Measurements from ENCODE around the gene CLTC.

Gene CLTC

DNA sequence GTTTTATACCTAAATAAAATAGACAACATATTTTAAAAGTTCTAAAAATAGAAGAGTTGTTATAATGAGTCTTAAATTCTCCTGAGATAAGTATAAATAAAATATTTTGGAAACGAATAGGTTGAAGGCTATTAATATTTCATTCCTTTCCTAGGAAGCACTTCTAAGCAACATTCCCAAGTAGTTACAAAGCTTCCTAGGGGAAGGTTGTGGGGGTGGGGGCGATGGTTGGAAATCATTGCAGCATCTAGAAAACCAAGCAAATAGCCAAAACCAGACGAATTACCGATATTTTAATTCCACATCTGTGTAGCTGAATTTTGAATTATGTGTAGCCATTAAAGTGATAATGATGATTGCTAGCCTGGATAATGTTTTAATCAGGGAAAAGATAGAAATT, 60.6 kb downstream of the CLTC start:
- DNase-seq (ENCODE audit: low read depth in 2 of 2) = no peak

GRCh38 chr17:59683283-59683682, 63.6 kb downstream of the CLTC start:
- no peak for DNase-seq (ENCODE audit: low read depth in 2 of 2)

GRCh38 chr17:59684967-59685366, 65.3 kb downstream of the CLTC start:
- DNase-seq (ENCODE audit: low read depth in 2 of 2) = no peak

DNA sequence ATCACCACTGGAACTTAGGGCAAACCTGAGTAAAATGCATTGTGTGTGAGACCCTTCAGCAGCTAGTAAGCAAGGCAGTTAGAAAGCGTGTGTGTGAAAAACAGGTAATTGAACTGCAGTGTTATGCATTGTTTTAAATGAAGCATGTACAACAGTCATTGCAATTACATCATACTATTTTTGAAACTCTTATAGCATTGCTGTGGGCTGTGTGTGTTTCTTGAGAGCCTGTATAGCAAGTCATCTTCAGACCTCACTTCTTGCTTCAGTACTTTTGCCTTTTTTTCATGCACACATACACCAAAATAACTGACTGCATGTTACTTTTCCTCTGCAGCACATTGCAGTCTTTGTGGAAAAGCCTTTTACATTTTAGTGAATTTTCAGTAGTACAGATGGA, 68.3 kb downstream of the CLTC start:
- DNase-seq (ENCODE audit: low read depth in 2 of 2) = no peak

DNA sequence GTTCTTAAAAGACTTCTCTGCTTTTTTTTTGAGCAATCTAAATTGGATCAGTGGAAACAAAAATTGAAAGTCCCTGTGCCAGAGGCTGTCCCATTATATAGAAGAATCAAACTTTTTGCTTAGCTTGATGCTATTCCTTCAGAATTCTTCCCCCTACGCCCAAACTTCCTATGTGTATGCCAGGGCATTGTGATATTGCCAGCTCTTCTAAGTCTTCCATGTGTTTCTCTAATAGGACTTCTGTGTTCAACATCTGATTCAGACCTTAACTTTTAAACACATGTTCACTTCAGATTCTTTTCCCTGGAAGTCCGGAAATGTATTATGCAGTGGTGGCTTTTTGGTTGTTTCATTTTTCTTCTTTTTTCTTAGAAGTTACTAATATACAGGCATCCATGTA, 68.8 kb downstream of the CLTC start:
- DNase-seq (ENCODE audit: low read depth in 2 of 2) = no peak

DNA sequence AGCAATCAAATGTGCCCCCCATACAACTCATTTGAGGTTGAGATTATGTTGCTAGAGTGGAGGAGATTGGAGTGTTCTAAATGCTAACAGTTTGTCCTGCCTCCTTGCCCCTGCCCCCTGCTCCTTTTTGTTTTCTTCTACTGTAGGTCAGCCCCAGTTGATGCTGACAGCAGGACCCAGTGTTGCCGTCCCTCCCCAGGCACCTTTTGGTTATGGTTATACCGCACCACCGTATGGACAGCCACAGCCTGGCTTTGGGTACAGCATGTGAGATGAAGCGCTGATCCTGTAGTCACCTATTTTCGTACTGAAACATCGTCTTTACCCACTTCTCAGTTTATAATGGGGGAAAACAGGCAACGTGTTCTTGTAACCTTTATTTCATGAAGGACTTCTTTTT, 73.9 kb downstream of the CLTC start:
- DNase-seq (ENCODE audit: low read depth in 2 of 2) = no peak

DNA sequence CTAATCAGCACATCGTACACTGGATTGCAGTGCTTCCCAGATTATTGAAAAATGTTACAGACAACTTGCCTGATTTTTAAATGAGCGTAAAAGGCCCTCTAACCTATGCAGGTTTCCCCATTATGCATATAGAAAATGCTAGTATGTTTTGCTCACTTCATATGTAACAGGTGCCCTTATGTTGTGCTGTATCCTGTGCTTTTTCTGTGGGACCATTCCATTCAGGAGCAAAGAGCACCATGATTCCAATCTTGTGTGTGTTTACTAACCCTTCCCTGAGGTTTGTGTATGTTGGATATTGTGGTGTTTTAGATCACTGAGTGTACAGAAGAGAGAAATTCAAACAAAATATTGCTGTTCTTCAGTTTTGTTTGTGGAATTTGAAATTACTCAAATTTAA, 74.6 kb downstream of the CLTC start:
- DNase-seq (ENCODE audit: low read depth in 2 of 2) = no peak

GRCh38 chr17:59695945-59696681, 76.4 kb downstream of the CLTC start:
- no peak for DNase-seq (ENCODE audit: low read depth in 2 of 2)

- DNase-seq (ENCODE audit: low read depth in 2 of 2) = no peak
Observed at GRCh38 chr17:59696682-59697277, 77.1 kb downstream of the CLTC start.

- no peak for DNase-seq (ENCODE audit: low read depth in 2 of 2)
Observed at GRCh38 chr17:59698143-59698542, 78.4 kb downstream of the CLTC start.

GRCh38 chr17:59699218-59699617, 79.5 kb downstream of the CLTC start:
- no peak for DNase-seq (ENCODE audit: low read depth in 2 of 2)

DNA sequence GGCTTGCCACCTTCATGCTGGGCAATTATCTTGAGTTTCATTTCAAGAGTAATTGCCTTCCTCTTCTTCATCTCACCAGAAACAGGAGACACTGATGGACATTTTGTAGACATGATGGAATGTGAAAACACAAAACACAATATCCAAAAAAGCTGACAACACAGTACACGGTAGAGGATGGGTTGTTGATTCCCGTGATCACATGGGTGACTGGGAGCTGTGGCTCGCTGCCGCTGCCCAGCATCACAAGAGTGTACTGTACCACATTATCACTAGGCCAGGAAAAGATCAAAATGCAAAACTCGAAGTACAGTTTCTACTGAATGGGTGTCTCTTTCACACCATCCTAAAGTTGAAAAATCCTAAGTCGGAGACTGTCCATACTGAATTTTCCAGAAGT, 80.1 kb downstream of the CLTC start:
- DNase-seq (ENCODE audit: low read depth in 2 of 2) = no peak

- no peak for DNase-seq (ENCODE audit: low read depth in 2 of 2)
Observed at GRCh38 chr17:59702304-59702703, 82.6 kb downstream of the CLTC start.

- DNase-seq (ENCODE audit: low read depth in 2 of 2) = peak; percentile 92
Observed at GRCh38 chr17:59707149-59707970, 87.7 kb downstream of the CLTC start, which contains the start of the genes PTRH2 and VMP1. TSS of gene PTRH2 (minus strand) at chr17:59707430. CDS start at chr17:59697978, 9,452 bp downstream. TSS of gene VMP1 (plus strand) at chr17:59707654. CDS start at chr17:59731447, 23,793 bp downstream.

GRCh38 chr17:59707971-59708430, 88.3 kb downstream of the CLTC start:
- no peak for DNase-seq (ENCODE audit: low read depth in 2 of 2)

GRCh38 chr17:59711936-59712335, 92.2 kb downstream of the CLTC start:
- DNase-seq (ENCODE audit: low read depth in 2 of 2) = no peak

DNA sequence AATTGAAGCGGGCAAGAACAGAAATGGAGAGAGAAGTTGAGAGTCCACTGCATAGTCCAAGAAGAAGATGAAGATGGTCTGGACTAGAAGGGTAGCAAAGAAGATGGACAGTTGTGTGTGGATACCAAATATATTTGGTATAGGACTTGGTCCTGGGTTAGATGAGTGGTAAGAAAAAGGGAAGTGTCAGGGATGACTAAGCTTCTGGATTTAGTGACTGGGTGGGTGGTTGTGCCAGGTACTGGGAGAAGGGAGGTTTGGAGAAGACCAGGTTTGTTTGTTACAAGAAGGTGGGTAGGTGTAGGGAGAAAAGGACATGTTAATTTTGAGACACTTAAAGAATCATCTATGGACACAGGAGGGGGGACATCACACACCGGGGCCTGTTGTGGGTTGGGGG, 93.2 kb downstream of the CLTC start:
- DNase-seq (ENCODE audit: low read depth in 2 of 2) = no peak

DNA sequence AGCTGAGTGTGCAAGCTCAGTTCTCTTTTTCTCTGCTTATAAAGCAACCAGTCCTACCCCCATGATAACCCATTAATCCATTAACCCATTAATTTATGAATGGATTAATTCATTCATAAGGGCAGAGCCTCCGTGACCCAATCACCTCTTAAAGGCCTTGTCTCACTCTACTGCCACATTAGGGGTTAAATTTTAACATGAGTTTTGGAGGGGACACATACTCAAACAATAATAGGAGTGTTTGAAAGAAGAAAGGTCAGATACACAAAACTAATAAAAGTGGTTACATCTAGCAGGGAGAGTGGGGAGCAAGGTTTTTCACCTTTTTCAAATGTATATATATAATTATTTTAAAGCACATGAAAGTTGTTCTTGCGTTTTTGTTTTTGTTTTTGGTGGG, 94.6 kb downstream of the CLTC start:
- DNase-seq (ENCODE audit: low read depth in 2 of 2) = no peak

DNA sequence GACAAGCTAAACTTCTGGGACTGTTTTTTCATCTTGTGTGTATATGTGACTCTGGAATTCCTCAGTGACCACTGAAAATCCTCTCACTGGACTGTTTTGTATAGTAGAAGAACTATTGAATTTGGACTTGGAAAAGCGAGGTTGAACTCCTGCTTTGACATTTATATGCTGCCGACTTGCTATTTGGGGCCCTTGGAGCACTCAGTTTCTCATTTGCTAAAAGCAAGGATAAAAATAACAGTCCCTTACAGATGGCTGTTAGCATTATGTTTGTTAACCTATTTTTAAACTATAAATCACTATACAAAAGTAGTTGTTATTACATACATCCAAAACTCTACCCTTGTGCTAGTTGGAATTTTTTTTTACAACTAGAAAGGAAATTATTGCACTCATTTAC, 96.7 kb downstream of the CLTC start:
- no peak for DNase-seq (ENCODE audit: low read depth in 2 of 2)

DNA sequence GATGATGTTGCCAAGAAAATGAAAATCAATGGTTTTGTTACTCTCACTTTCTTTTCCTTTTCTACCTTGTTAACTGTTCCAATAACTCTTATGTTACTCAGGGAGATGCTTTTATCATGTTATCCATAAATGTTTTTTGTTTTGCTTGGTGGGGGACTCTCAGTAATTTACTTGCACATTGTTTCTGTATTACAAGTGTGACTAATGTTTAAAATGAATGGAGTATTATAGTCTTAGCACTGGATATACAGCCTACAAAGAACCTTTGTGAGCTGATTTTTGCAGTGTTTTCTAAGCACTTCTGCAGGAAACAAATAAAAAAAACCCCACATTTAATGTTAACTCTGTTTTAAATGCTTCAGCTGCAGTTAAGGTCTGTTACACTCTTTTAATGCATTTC, 99.8 kb downstream of the CLTC start:
- DNase-seq (ENCODE audit: low read depth in 2 of 2) = no peak

GRCh38 chr17:59722623-59723022, 102.9 kb downstream of the CLTC start:
- no peak for DNase-seq (ENCODE audit: low read depth in 2 of 2)

- no peak for DNase-seq (ENCODE audit: low read depth in 2 of 2)
Observed at GRCh38 chr17:59723041-59723440, 103.3 kb downstream of the CLTC start.

DNA sequence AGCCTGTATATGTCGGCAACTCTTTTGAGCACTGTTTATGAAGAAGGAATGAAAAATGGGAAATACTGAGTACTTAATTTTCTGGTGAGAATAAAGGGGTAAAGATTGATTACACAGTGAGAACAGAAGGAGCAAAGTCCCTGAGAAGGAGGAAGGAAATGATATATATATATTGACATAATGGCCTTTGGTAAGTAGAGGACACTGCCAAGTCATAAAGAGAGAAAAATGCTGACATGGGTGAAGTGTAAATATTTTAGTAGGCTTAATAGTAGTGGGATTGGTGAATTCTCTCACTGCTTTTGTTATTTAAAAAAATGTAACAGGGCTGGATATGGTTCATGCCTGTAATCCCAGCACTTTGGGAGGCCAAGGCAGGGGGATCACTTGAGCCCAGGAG, 103.9 kb downstream of the CLTC start:
- no peak for DNase-seq (ENCODE audit: low read depth in 2 of 2)

Measured in stimulated activated CD8-positive, alpha-beta memory T cell treated with anti-CD3 and anti-CD28 coated beads, Interleukin-15, amount 100 ng/mL, for 48 hours (primary cell).